Activated CD8-positive, alpha-beta T cell treated with anti-CD3 and anti-CD28 coated beads, Interleukin-2, amount 10 ng/mL, durations not matched to agents 7 days and 5 days (primary cell): ENCODE measurements around the gene ACER1. TPM values are rescaled to one million over a fixed set of nuclear protein-coding genes. Genes with fewer than 3 reads are reported as not detected.
"Not testable (repeated sequence)": the region's sequence is repeated elsewhere in the genome, so short reads cannot be mapped to it uniquely, and the experiment has no call there.

Source experiments
- ATAC-seq: fragments of 150-1000 bp; cut with Tn5 transposase; one replicate; pipeline ENCODE4 v1.10.0; 2021; ENCODE audit warnings: moderate library complexity
- CTCF ChIA-PET: fragments of 350-600 bp; sonication (Branson Sonifier 250); formaldehyde crosslinking; loops from one replicate; lab custom pipeline; 2021; ENCODE audit warnings: antibody characterized with exemption; lab: Charles Lee
- POLR2A ChIA-PET: fragments of 350-600 bp; sonication (Branson Sonifier 250); formaldehyde crosslinking; loops from one replicate; lab custom pipeline; 2021; ENCODE audit warnings: antibody characterized with exemption; lab: Charles Lee
- DNase-seq: peaks from one replicate; pipeline ENCODE4 v3.0.0-alpha.2; 2020
- H3K27ac Mint-ChIP-seq: one replicate; pipeline ENCODE4 v1.8.0; 2021; ENCODE audit warnings: mild to moderate bottlenecking, mixed read lengths
- H3K27me3 Mint-ChIP-seq: one replicate; pipeline ENCODE4 v1.8.0; 2021; ENCODE audit warnings: low read depth, mixed read lengths
- H3K36me3 Mint-ChIP-seq: one replicate; pipeline ENCODE4 v1.8.0; 2021; ENCODE audit warnings: low read depth, mixed read lengths
- H3K4me1 Mint-ChIP-seq: one replicate; pipeline ENCODE4 v1.8.0; 2021; ENCODE audit warnings: low read depth, mixed read lengths
- H3K4me3 Mint-ChIP-seq: one replicate; pipeline ENCODE4 v1.8.0; 2021; ENCODE audit warnings: mild to moderate bottlenecking, mixed read lengths
- H3K9me3 Mint-ChIP-seq: one replicate; pipeline ENCODE4 v1.8.0; 2022; ENCODE audit warnings: mixed read lengths; ENCODE audit not compliant: insufficient read depth
- total RNA-seq, 2 experiments: library from RNA; stranded (reverse); gene quantifications; one replicate each; pipeline ENCODE4 v1.2.3, GENCODE V29; 2021

The ACER1 gene
- total RNA-seq, 2 experiments from 2014 or later: 0.26 to 0.29 TPM

DNA sequence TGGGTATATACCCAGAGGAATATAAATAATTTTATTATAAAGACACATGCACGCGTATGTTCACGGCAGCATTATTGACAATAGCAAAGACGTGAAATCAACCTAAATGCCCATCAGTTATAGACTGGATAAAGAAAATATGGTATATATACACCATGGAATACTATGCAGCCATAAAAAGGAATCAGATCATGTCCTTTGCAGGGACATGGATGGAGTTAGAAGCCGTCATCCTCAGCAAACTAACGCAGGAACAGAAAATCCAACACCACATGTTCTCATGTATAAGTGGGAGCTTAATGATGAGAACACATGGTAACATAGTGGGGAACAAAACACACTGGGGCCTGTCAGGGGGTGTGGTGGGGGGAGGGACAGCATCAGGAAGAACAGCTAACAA lies 51.0 kb downstream of the ACER1 start:
- POLR2A ChIA-PET, ATAC-seq, DNase-seq, H3K27ac Mint-ChIP-seq, H3K9me3 Mint-ChIP-seq, CTCF ChIA-PET, H3K4me3 Mint-ChIP-seq, H3K27me3 Mint-ChIP-seq: not testable (repeated sequence)
- H3K4me1 Mint-ChIP-seq: peaks cover 18% of the 10 kb centered on the region
- H3K36me3 Mint-ChIP-seq: peaks cover 15% of the 10 kb centered on the region

DNA sequence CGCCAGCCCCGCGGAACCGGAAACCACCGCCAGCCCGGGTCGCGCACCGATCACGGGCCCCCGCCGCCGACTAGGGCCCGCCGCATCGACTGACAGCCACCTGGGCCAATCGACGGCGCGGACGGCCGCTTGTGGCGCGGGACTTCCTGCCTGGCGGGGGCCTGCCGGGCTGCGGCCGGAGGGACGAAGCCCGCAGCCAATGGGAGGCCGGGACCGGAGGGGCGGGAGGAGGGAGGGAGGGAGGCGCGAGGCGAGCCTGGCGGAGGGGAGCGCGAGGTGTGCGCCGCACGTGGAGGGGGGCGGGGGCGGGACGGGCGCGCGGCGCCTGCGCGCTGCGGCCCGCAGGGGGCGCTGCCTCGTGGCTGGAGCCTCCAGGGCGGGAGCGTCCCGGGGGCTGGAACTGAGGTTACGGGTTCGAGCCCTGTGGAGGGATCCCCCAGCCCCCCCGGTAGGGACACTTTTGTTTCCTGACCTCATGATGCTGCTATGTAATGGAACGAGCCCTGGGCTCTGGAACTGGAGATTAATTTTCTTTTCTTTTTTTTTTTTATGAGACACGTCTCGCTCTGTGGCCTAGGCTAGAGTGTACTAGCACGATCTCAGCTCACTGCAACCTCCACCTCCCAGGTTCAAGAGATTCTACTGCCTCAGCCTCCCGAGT lies 53.4 kb downstream of the ACER1 start, which contains the start of gene MLLT1:
TSS of gene MLLT1 (minus strand) at position 45 of the 661 bp plus-strand sequence. CDS start 191 bp downstream, outside the sequence.
- DNase-seq (peak; percentile 97), ATAC-seq (peak; percentile 98)
- H3K27me3 Mint-ChIP-seq: peaks cover 3% of the 10 kb centered on the region
- peaks cover 14% of the 10 kb centered on the region for H3K36me3 Mint-ChIP-seq
- peak within 1 kb of the TSS; percentile 94 for H3K4me3 Mint-ChIP-seq
- ChIA-PET CTCF (no interaction called here), POLR2A (no interaction called here)
- H3K9me3 Mint-ChIP-seq: no peaks in the 10 kb centered on the region
- H3K4me1 Mint-ChIP-seq: peaks cover 39% of the 10 kb centered on the region
- H3K27ac Mint-ChIP-seq: peak within 1 kb of the TSS; percentile 88

DNA sequence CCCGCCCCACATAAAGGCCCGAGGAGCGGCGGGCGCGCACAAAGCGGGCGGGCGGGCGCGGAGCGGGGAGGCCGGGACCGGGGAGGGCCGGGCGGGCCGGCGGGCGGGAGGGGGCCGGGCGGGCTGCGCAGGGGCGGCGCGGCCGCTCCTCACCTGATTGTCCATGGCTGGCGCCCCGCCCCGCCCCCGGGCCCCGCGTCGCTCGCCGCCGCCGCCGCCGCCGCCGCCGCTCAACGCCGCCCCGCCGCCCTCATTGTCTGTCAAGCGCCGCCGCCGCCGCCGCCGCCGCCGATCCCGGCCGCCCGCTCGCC lies 53.8 kb downstream of the ACER1 start:
- POLR2A ChIA-PET: no interaction called here
- H3K4me1 Mint-ChIP-seq: peaks cover 41% of the 10 kb centered on the region

GRCh38 chr19:6278740-6279619 lies 54.4 kb downstream of the ACER1 start:
- no peak for ATAC-seq
- Mint-ChIP-seq H3K4me1 (peaks cover 41% of the 10 kb centered on the region), H3K4me3 (peak overlapping the region; percentile 94), H3K9me3 (no peaks in the 10 kb centered on the region), H3K36me3 (peaks cover 14% of the 10 kb centered on the region), H3K27ac (peak overlapping the region; percentile 88), H3K27me3 (peaks cover 3% of the 10 kb centered on the region)
- POLR2A ChIA-PET: no interaction called here
- peak; percentile 26 for DNase-seq
- CTCF ChIA-PET: interaction anchor here (1.3 kb wide), 1 partner anchor 375 kb away, joined by 5 read pairs; no protein-coding TSS in a partner anchor

More for the DNA sequence above, 53.8 kb downstream of the ACER1 start:
- H3K4me3 Mint-ChIP-seq: peak overlapping the region; percentile 56
- peak overlapping the region; percentile 46 for H3K27ac Mint-ChIP-seq
- H3K27me3 Mint-ChIP-seq: peaks cover 3% of the 10 kb centered on the region
- CTCF ChIA-PET: interaction anchor here (1.3 kb wide), 1 partner anchor 375 kb away, joined by 5 read pairs; no protein-coding TSS in a partner anchor
- peak; percentile 57 for ATAC-seq
- DNase-seq: no peak
- H3K9me3 Mint-ChIP-seq: no peaks in the 10 kb centered on the region
- H3K36me3 Mint-ChIP-seq: peaks cover 14% of the 10 kb centered on the region

- peak overlapping the region; percentile 94 for H3K4me3 Mint-ChIP-seq
- CTCF ChIA-PET: interaction anchor here (1.4 kb wide), 1 partner anchor 59 kb away, joined by 4 read pairs; no protein-coding TSS in a partner anchor
Measured at GRCh38 chr19:6278051-6278450, 55.4 kb downstream of the ACER1 start.

GRCh38 chr19:6276447-6276846 lies 57.0 kb downstream of the ACER1 start:
- H3K36me3 Mint-ChIP-seq: peaks cover 14% of the 10 kb centered on the region
- no peak for ATAC-seq
- H3K4me1 Mint-ChIP-seq: peaks cover 41% of the 10 kb centered on the region
- POLR2A ChIA-PET: interaction anchor here (1.2 kb wide), 1 partner anchor 8 kb away, joined by 3 read pairs; no protein-coding TSS in a partner anchor
- CTCF ChIA-PET: interaction anchor here (1.2 kb wide), 1 partner anchor 16 kb away, joined by 3 read pairs; no protein-coding TSS in a partner anchor
- no peaks in the 10 kb centered on the region for H3K27me3 Mint-ChIP-seq
- H3K9me3 Mint-ChIP-seq: no peaks in the 10 kb centered on the region
- DNase-seq: no peak
- H3K4me3 Mint-ChIP-seq: no peak overlapping the region
- H3K27ac Mint-ChIP-seq: peak overlapping the region; percentile 9

More at GRCh38 chr19:6278051-6278450, 55.4 kb downstream of the ACER1 start:
- H3K27ac Mint-ChIP-seq: peak overlapping the region; percentile 88
- peaks cover 41% of the 10 kb centered on the region for H3K4me1 Mint-ChIP-seq
- no peak for ATAC-seq
- no peak for DNase-seq
- H3K9me3 Mint-ChIP-seq: no peaks in the 10 kb centered on the region
- peaks cover 3% of the 10 kb centered on the region for H3K27me3 Mint-ChIP-seq
- peaks cover 14% of the 10 kb centered on the region for H3K36me3 Mint-ChIP-seq
- POLR2A ChIA-PET: no interaction called here

GRCh38 chr19:6275170-6275744 lies 58.2 kb downstream of the ACER1 start:
- POLR2A ChIA-PET: no interaction called here
- no peak overlapping the region for H3K4me3 Mint-ChIP-seq
- H3K27ac Mint-ChIP-seq: peak overlapping the region; percentile 39
- ATAC-seq (no peak), DNase-seq (no peak)
- CTCF ChIA-PET: no interaction called here
- H3K4me1 Mint-ChIP-seq: peaks cover 41% of the 10 kb centered on the region
- H3K9me3 Mint-ChIP-seq: no peaks in the 10 kb centered on the region
- H3K36me3 Mint-ChIP-seq: peaks cover 21% of the 10 kb centered on the region
- H3K27me3 Mint-ChIP-seq: no peaks in the 10 kb centered on the region

DNA sequence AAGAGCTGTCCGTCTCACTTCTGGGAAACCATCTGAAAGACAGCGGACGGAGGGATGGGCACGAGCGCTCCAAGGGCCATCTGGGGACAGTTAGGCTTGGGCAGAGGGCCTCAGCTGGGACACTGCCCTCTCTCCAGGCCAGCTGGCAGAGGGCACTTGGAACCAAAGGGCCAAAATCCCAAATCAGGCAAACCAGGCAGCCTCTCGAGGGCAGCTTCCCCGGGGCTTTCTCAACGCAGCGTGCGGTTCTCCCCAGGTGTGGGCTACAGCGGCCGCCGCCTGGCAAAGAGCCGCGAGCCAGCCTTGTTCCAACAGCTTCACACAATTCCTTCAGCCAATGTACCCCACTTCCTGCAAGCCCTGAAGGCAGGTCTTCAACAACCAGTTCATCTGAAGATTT lies 58.7 kb downstream of the ACER1 start:
- Mint-ChIP-seq H3K4me1 (peaks cover 41% of the 10 kb centered on the region), H3K9me3 (no peaks in the 10 kb centered on the region), H3K27ac (no peak overlapping the region), H3K27me3 (no peaks in the 10 kb centered on the region), H3K4me3 (no peak overlapping the region), H3K36me3 (peaks cover 26% of the 10 kb centered on the region)
- no peak for DNase-seq
- POLR2A ChIA-PET: no interaction called here
- no peak for ATAC-seq
- CTCF ChIA-PET: no interaction called here

DNA sequence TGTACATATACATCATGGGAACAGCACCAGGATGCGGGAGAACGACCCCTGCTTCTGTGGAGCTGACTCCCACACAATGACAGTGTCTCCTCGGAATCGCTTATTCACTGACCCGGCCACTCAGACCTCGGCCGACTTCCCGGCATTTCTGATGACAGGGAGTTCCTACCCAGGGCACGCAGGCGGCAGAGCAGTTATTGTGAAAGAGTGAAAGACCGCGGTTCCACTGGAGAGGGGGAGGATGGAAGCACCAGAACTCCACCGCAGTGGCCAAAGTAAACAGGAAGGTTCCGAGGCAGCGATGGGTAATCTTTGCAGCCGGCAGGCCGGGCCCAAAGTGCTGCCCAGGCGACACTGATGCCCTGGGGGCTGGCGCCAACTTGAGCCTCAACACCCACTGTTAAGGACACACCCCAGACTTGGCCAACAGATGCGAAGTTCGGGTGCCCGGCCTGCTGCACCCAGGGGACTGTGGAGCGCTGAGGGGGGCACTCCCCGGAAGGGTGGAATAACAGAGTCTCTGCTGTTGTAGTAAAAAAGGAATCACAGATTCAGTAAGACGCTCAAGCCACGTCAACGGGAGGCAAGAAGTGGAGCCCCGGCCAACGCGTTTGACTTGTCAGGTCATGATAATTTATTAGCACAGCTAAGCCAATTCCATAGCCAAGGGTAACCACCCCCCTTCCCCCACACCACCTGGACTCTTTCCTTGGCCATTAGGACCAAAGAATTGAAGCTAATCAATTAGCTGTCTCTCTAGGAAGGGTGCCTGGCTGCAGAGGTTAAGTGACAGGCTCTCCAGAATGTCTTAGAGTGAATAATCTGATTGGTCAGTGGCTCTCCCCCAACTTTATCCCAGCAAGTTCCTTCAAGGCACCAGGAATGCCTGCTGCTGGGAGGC lies 59.5 kb downstream of the ACER1 start:
- H3K27ac Mint-ChIP-seq: no peak overlapping the region
- CTCF ChIA-PET: no interaction called here

GRCh38 chr19:6272913-6273600 lies 60.4 kb downstream of the ACER1 start:
- DNase-seq (no peak), ATAC-seq (no peak)
- ChIA-PET CTCF (no interaction called here), POLR2A (no interaction called here)
- H3K4me1 Mint-ChIP-seq: peaks cover 29% of the 10 kb centered on the region
- no peak overlapping the region for H3K27ac Mint-ChIP-seq
- H3K27me3 Mint-ChIP-seq: no peaks in the 10 kb centered on the region
- H3K36me3 Mint-ChIP-seq: peaks cover 24% of the 10 kb centered on the region
- H3K4me3 Mint-ChIP-seq: no peak overlapping the region
- H3K9me3 Mint-ChIP-seq: no peaks in the 10 kb centered on the region

More for the DNA sequence above, 59.5 kb downstream of the ACER1 start:
- no peak overlapping the region for H3K4me3 Mint-ChIP-seq
- H3K36me3 Mint-ChIP-seq: peaks cover 29% of the 10 kb centered on the region
- no peaks in the 10 kb centered on the region for H3K27me3 Mint-ChIP-seq
- ATAC-seq (no peak), DNase-seq (no peak)
- POLR2A ChIA-PET: no interaction called here
- H3K9me3 Mint-ChIP-seq: no peaks in the 10 kb centered on the region
- peaks cover 38% of the 10 kb centered on the region for H3K4me1 Mint-ChIP-seq
